Large intestine (tissue), 12 donors: ENCODE results near the gene OR5AS1. TPM values are rescaled to one million over a fixed set of nuclear protein-coding genes. Genes with fewer than 3 reads are reported as not detected.
"Not testable (repeated sequence)": the region's sequence is repeated elsewhere in the genome, so short reads cannot be mapped to it uniquely, and the experiment has no call there.

Source experiments
- DNase-seq, 2 donors: peaks; one replicate each; pipeline versions ENCODE4 v3.0.0 to v3.0.0-alpha.2; 2013
- H3K27ac ChIP-seq: one replicate; pipeline ENCODE4 v1.5.1; 2013; ENCODE audit warnings: low read length
- H3K27me3 ChIP-seq: 2 replicates; pipeline ENCODE4 v1.6.1; 2013; ENCODE audit warnings: low read length; ENCODE audit not compliant: control insufficient read depth, insufficient read depth
- H3K36me3 ChIP-seq: 2 replicates; pipeline ENCODE4 v1.6.1; 2013; ENCODE audit warnings: low read length; ENCODE audit not compliant: control insufficient read depth, insufficient read depth
- H3K4me1 ChIP-seq: one replicate; pipeline ENCODE4 v1.6.1; 2013; ENCODE audit warnings: low read length; ENCODE audit not compliant: control insufficient read depth, insufficient read depth
- H3K4me3 ChIP-seq: one replicate; pipeline ENCODE4 v1.5.1; 2013; ENCODE audit warnings: low read length
- H3K9me3 ChIP-seq: one replicate; pipeline ENCODE4 v1.6.1; 2013; ENCODE audit warnings: mild to moderate bottlenecking, low read depth, low read length, moderate library complexity; ENCODE audit not compliant: control insufficient read depth
- WGBS: methylation state at CpG from one replicate; pipeline ENCODE4 v1.1.5; 2013; ENCODE audit warnings: low lambda C conversion rate; ENCODE audit not compliant: insufficient coverage; 5-methylcytosine and 5-hydroxymethylcytosine counted together
- long read RNA-seq, 11 donors: transcript quantifications; one replicate each; lab custom pipeline, GENCODE V29; 2026
- polyA plus RNA-seq: library from polyadenylated mRNA; unstranded; fragments of 120-200 nt; gene quantifications from one replicate; pipeline ENCODE4 v1.2.1, GENCODE V29; 2013

The OR5AS1 gene
- not detected for polyA plus RNA-seq
- long read RNA-seq, donor 1, result 0 reads
- long read RNA-seq, donor 2, result 0 reads
- long read RNA-seq, donor 3, result 0 reads
- long read RNA-seq, donor 4, result 0 reads
- long read RNA-seq, donor 5, result 0 reads
- long read RNA-seq, donor 6, result 0 reads
- long read RNA-seq, donor 7, result 0 reads
- long read RNA-seq, donor 8, result 0 reads
- long read RNA-seq, donor 9, result 0 reads
- long read RNA-seq, donor 10, result 0 reads
- long read RNA-seq, donor 11, result 0 reads

GRCh38 chr11:56027354-56027753, at the start of gene OR5AS1:
Gene OR5AS1, plus strand, starts transcription at chr11:56027654. Its CDS starts 2,765 bp downstream, at chr11:56030419.
- no peaks in the 10 kb centered on the region for H3K27me3 ChIP-seq
- H3K36me3 ChIP-seq, result no peaks in the 10 kb centered on the region
- no peak within 1 kb of the TSS for H3K27ac ChIP-seq
- H3K9me3 ChIP-seq, result no peaks in the 10 kb centered on the region
- no peak within 1 kb of the TSS for H3K4me3 ChIP-seq
- H3K4me1 ChIP-seq, result no peaks in the 10 kb centered on the region
- DNase-seq, result no peak

GRCh38 chr11:55994525-55994924, 32.9 kb upstream of the OR5AS1 start, which contains the start of gene OR5F1:
Gene OR5F1, minus strand, starts transcription at chr11:55994625. Its CDS starts 0 bp downstream, at chr11:55994625.
- H3K9me3 ChIP-seq, result no peaks in the 10 kb centered on the region
- no peaks in the 10 kb centered on the region for H3K4me1 ChIP-seq
- H3K4me3 ChIP-seq, result no peak within 1 kb of the TSS
- no CpG with 5 or more reads among the region's 2 CpGs for WGBS
- H3K27me3 ChIP-seq, result no peaks in the 10 kb centered on the region
- DNase-seq, result no peak
- H3K36me3 ChIP-seq, result no peaks in the 10 kb centered on the region
- H3K27ac ChIP-seq, result no peak within 1 kb of the TSS

GRCh38 chr11:56010716-56011115, 16.7 kb upstream of the OR5AS1 start:
- DNase-seq, result peak; percentile 32 to 59
- Histone ChIP-seq H3K27me3 (no peaks in the 10 kb centered on the region), H3K4me3 (no peak overlapping the region), H3K27ac (no peak overlapping the region), H3K9me3 (no peaks in the 10 kb centered on the region), H3K36me3 (no peaks in the 10 kb centered on the region), H3K4me1 (no peaks in the 10 kb centered on the region)

GRCh38 chr11:56013805-56014204, 13.6 kb upstream of the OR5AS1 start:
- H3K4me3 ChIP-seq, result no peak overlapping the region
- H3K27ac ChIP-seq, result no peak overlapping the region
- H3K9me3 ChIP-seq, result no peaks in the 10 kb centered on the region
- WGBS, result 38% methylated on average over 1 of the region's 2 CpGs
- no peaks in the 10 kb centered on the region for H3K27me3 ChIP-seq
- DNase-seq, result no peak
- no peaks in the 10 kb centered on the region for H3K36me3 ChIP-seq
- no peaks in the 10 kb centered on the region for H3K4me1 ChIP-seq

GRCh38 chr11:56045538-56045937, 18.1 kb downstream of the OR5AS1 start:
- Histone ChIP-seq H3K27ac (no peak overlapping the region), H3K36me3 (no peaks in the 10 kb centered on the region), H3K9me3 (no peaks in the 10 kb centered on the region), H3K4me3 (no peak overlapping the region), H3K4me1 (no peaks in the 10 kb centered on the region), H3K27me3 (no peaks in the 10 kb centered on the region)
- peak; percentile 9 to 12 for DNase-seq
- no CpG with 5 or more reads among the region's 1 CpG for WGBS

- no peaks in the 10 kb centered on the region for H3K9me3 ChIP-seq
- H3K4me3 ChIP-seq, result no peak overlapping the region
- H3K36me3 ChIP-seq, result no peaks in the 10 kb centered on the region
- 70% methylated on average over 4 of the region's 4 CpGs for WGBS
- no peaks in the 10 kb centered on the region for H3K27me3 ChIP-seq
- no peak for DNase-seq
- H3K4me1 ChIP-seq, result no peaks in the 10 kb centered on the region
- H3K27ac ChIP-seq, result no peak overlapping the region
Observed at GRCh38 chr11:56048480-56048879, 21.0 kb downstream of the OR5AS1 start.

- H3K4me1 ChIP-seq, result no peaks in the 10 kb centered on the region
- H3K27ac ChIP-seq, result no peak overlapping the region
- WGBS, result 94% methylated on average over 2 of the region's 2 CpGs
- H3K36me3 ChIP-seq, result no peaks in the 10 kb centered on the region
- H3K27me3 ChIP-seq, result no peaks in the 10 kb centered on the region
- no peak for DNase-seq
- H3K4me3 ChIP-seq, result no peak overlapping the region
- no peaks in the 10 kb centered on the region for H3K9me3 ChIP-seq
Observed at GRCh38 chr11:56049487-56049886, 22.0 kb downstream of the OR5AS1 start.

GRCh38 chr11:56056366-56056765, 28.9 kb downstream of the OR5AS1 start:
- H3K4me1 ChIP-seq, H3K9me3 ChIP-seq, H3K4me3 ChIP-seq, DNase-seq, H3K27me3 ChIP-seq, H3K27ac ChIP-seq, H3K36me3 ChIP-seq: not testable (repeated sequence)
- no CpG with 5 or more reads among the region's 4 CpGs for WGBS

- H3K27me3 ChIP-seq, DNase-seq, H3K9me3 ChIP-seq, H3K4me3 ChIP-seq, H3K36me3 ChIP-seq, H3K4me1 ChIP-seq, H3K27ac ChIP-seq: not testable (repeated sequence)
- no CpG with 5 or more reads among the region's 7 CpGs for WGBS
Observed at GRCh38 chr11:56057661-56058237, 30.3 kb downstream of the OR5AS1 start.

GRCh38 chr11:56058260-56058780, 30.9 kb downstream of the OR5AS1 start:
- H3K27me3 ChIP-seq, H3K4me1 ChIP-seq, H3K4me3 ChIP-seq, H3K27ac ChIP-seq, H3K9me3 ChIP-seq, H3K36me3 ChIP-seq, DNase-seq: not testable (repeated sequence)
- WGBS, result no CpG with 5 or more reads among the region's 7 CpGs

GRCh38 chr11:56066980-56067379, 39.5 kb downstream of the OR5AS1 start:
- peak in 1 of 2 donors; percentile 43 for DNase-seq
- Histone ChIP-seq H3K27me3 (no peaks in the 10 kb centered on the region), H3K4me3 (no peak overlapping the region), H3K4me1 (no peaks in the 10 kb centered on the region), H3K27ac (no peak overlapping the region), H3K36me3 (no peaks in the 10 kb centered on the region), H3K9me3 (no peaks in the 10 kb centered on the region)
- no CpG with 5 or more reads among the region's 2 CpGs for WGBS
